ENCODE data around the gene ANAPC13. TPM values are rescaled to one million over a fixed set of nuclear protein-coding genes. Genes with fewer than 3 reads are reported as not detected.

The ANAPC13 gene
- total and polyA plus RNA-seq, 2 of the 4 experiments (the other 2 are of a cell fraction): 43.4 to 62.9 TPM

- Histone ChIP-seq H3K79me1 (ENCODE audit: low read depth in 1 of 2, low read length in 2 of 2) (no peaks in the 10 kb centered on the region), H2BK20ac (ENCODE audit: low read depth, low read length) (no peak overlapping the region), H3K18ac (ENCODE audit: low read depth, low read length) (no peak overlapping the region), H3K14ac (replicated peaks; ENCODE audit: low read depth, low read length) (no peak overlapping the region), H2BK5ac (ENCODE audit: low read depth, low read length, poor library complexity, severe bottlenecking) (no peak overlapping the region), H4K8ac (ENCODE audit: low read depth in 2 of 2, low read length in 2 of 2) (no peak overlapping the region; a peak in 1 of 4 replicates), H3K36me3 (ENCODE audit: control insufficient read depth, insufficient read depth, low read length) (no peaks in the 10 kb centered on the region), H3K4ac (ENCODE audit: low read depth, low read length) (no peak overlapping the region), H2BK120ac (ENCODE audit: low read depth, low read length) (0 out of 2 replicates have a peak overlapping the region, but pooled peaks have one; percentile 78), H3K27me3 (ENCODE audit: control insufficient read depth, insufficient read depth, low read length) (no peaks in the 10 kb centered on the region), H2BK15ac (ENCODE audit: low read depth, low read length) (0 out of 3 replicates have a peak overlapping the region, but pooled peaks have one; percentile 96), H3K27ac (ENCODE audit: insufficient read depth, low read length) (no peak overlapping the region), H3K56ac (ENCODE audit: extremely low read depth, insufficient read depth, low read length) (no peak overlapping the region), H3K9ac (ENCODE audit: low read depth, low read length) (no peak overlapping the region), H2AK5ac (ENCODE audit: low read depth, low read length) (no peak overlapping the region), H3K23ac (ENCODE audit: low read depth, low read length) (no peak overlapping the region), H3K9me3 (ENCODE audit: control insufficient read depth, insufficient read depth, low read length) (no peaks in the 10 kb centered on the region), H3K4me3 (ENCODE audit: insufficient read depth, low read depth, low read length) (no peak overlapping the region), H4K20me1 (ENCODE audit: insufficient read depth, low read length) (no peaks in the 10 kb centered on the region), H3K9me1 (ENCODE audit: insufficient read depth, low read length) (peaks cover 6% of the 10 kb centered on the region; the same call in 1 of the 2 replicates), H2AFZ (replicated peaks; ENCODE audit: low read length, poor library complexity) (no peak overlapping the region), H4K5ac (ENCODE audit: low read depth, low read length) (no peak overlapping the region), H4K91ac (ENCODE audit: insufficient read depth, low read depth, low read length) (no peak overlapping the region), H3K4me1 (ENCODE audit: control insufficient read depth, insufficient read depth, low read length) (peaks cover 3% of the 10 kb centered on the region), H2AK9ac (replicated peaks; ENCODE audit: low read depth, low read length, poor library complexity) (no peak overlapping the region), H3K4me2 (ENCODE audit: low read depth, low read length) (no peak overlapping the region)
- DNase-seq (peak; percentile 54), ATAC-seq (ENCODE audit: low read depth) (no peak; the same call in 1 of the 2 replicates)
- in situ Hi-C loops (cut with MboI; ENCODE audit: low sequenced_read_pairs): no loop called here
- CTCF ChIA-PET: no interaction called here
- dilution Hi-C loops (cut with HindIII; ENCODE audit: low sequenced_read_pairs, unreplicated experiment): no loop called here
- TF ChIP-seq CEBPB (IDR thresholded peaks at IDR 0.05; ENCODE audit: low read depth, low read length) (no peak), CHD1 (IDR thresholded peaks at IDR 0.05; ENCODE audit: low read depth, low read length) (no peak), RAD21 (IDR thresholded peaks at IDR 0.05; ENCODE audit: low read length) (no peak), NFE2L2 (IDR thresholded peaks at IDR 0.05; ENCODE audit: low read depth, low read length) (no peak), MAFK (IDR thresholded peaks at IDR 0.05; ENCODE audit: low read depth, low read length) (no peak), FOS (IDR thresholded peaks at IDR 0.05; ENCODE audit: low read depth, low read length) (no peak), SMC3 (IDR thresholded peaks at IDR 0.05; ENCODE audit: low read depth, low read length) (no peak), BHLHE40 (IDR thresholded peaks at IDR 0.05; ENCODE audit: low read depth, low read length) (no peak), USF2 (IDR thresholded peaks at IDR 0.05; ENCODE audit: low read depth, low read length) (no peak), ELK1 (IDR thresholded peaks at IDR 0.05; ENCODE audit: borderline replicate concordance, low read depth, low read length) (no peak), CTCF (conservative IDR thresholded peaks at IDR 0.05; ENCODE audit: low read depth, low read length) (no peak)
- intact Hi-C loops (cut with micrococcal nuclease): no loop called here
- no CpG with 5 or more reads among the region's 1 CpG for WGBS, 2 experiments (ENCODE audit: extremely low coverage in 2 of 2, insufficient read length in 1 of 2)
- no TSS peak for BruUV-seq (replicated peaks)
- POLR2A ChIA-PET (ENCODE audit: unreplicated experiment): interaction anchor here (0.9 kb wide), 1 partner anchor 77 kb away, joined by 3 read pairs; no protein-coding TSS in a partner anchor
These were observed 44.5 kb downstream of the ANAPC13 start for GRCh38 chr3:134441321-134441720.

Measured in IMR-90 (cell line).